HG02798 (cell line): ENCODE results near the gene HAP1.
"Not testable (repeated sequence)": the region's sequence is repeated elsewhere in the genome, so short reads cannot be mapped to it uniquely, and the experiment has no call there.

Experiments
- ATAC-seq: cut with Tn5 transposase; IDR thresholded peaks from one replicate; pipeline ENCODE4 v1.9.1; 2021; ENCODE audit warnings: mild to moderate bottlenecking; ENCODE audit not compliant: unreplicated experiment, poor library complexity

The HAP1 gene

GRCh38 chr17:41675157-41676057 is 59.0 kb downstream of the HAP1 start:
- not testable (repeated sequence) for ATAC-seq
